Aorta (tissue), 5 donors: ENCODE measurements around the gene FEV. TPM values are rescaled to one million over a fixed set of nuclear protein-coding genes. Genes with fewer than 3 reads are reported as not detected.
A peak's percentile ranks its signal among the peaks of the same experiment; 100 is the strongest.

ENCODE experiments used
- ATAC-seq: fragments of 200-7000 bp; cut with Tn5 transposase; one replicate; pipeline ENCODE4 v1.9.1; 2022; ENCODE audit warnings: moderate library complexity; ENCODE audit not compliant: low FRiP score
- DNase-seq, 2 donors: peaks; one replicate each; pipeline ENCODE4 v3.0.0-alpha.2; 2020
- H3K27ac ChIP-seq, 2 donors: one replicate each; pipeline ENCODE4 v1.5.1; 2013; ENCODE audit warnings: low read length in 2 of 2, mild to moderate bottlenecking in 2 of 2, moderate library complexity in 2 of 2, control low read depth in 1 of 2, inconsistent platforms in 1 of 2, low read depth in 1 of 2
- H3K27me3 ChIP-seq, 2 donors: one replicate each; pipeline ENCODE4 v1.6.1; 2013; ENCODE audit warnings: control low read depth in 1 of 2, low read length in 1 of 2, mild to moderate bottlenecking in 1 of 2, moderate library complexity in 1 of 2; ENCODE audit not compliant: insufficient read depth in 2 of 2, control insufficient read depth in 1 of 2
- H3K36me3 ChIP-seq, 2 donors: one replicate each; pipeline ENCODE4 v1.6.1; 2013; ENCODE audit warnings: control low read depth in 1 of 2, low read length in 1 of 2, mild to moderate bottlenecking in 1 of 2; ENCODE audit not compliant: insufficient read depth in 2 of 2, control insufficient read depth in 1 of 2
- H3K4me1 ChIP-seq, 2 donors: one replicate each; pipeline ENCODE4 v1.6.1; 2013; ENCODE audit warnings: low read length in 2 of 2, control low read depth in 1 of 2, mild to moderate bottlenecking in 1 of 2, moderate library complexity in 1 of 2; ENCODE audit not compliant: insufficient read depth in 2 of 2, control insufficient read depth in 1 of 2
- H3K4me3 ChIP-seq, 2 donors: one replicate each; pipeline ENCODE4 v1.5.1; 2013; ENCODE audit warnings: low read length in 2 of 2, control low read depth in 1 of 2, mild to moderate bottlenecking in 1 of 2
- H3K9me3 ChIP-seq: one replicate; pipeline ENCODE4 v1.6.1; 2013; ENCODE audit warnings: mild to moderate bottlenecking, low read length; ENCODE audit not compliant: control insufficient read depth
- WGBS, 2 donors: extraction: QIAGEN DNeasy Blood & Tissue Kit; methylation state at CpG; one replicate each; pipeline ENCODE4 v1.1.7; 2013; 5-methylcytosine and 5-hydroxymethylcytosine counted together
- intact Hi-C, 2 donors: fragments of 100-400 bp; cut with DNase I; formaldehyde crosslinking; loops; one replicate each; pipeline versions ENCODE4 v1.14.2 to v1.15.0; 2022
- polyA plus RNA-seq, 2 donors: library from polyadenylated mRNA; stranded (reverse); fragments of 200-250 nt; gene quantifications; one replicate each; pipeline ENCODE4 v1.2.3, GENCODE V29; 2013
- total RNA-seq, 2 donors: library from RNA; stranded (reverse); fragmentation: NEBNext Ultra II Directional; extraction: Animal tissue kit (Norgen Biotek cat#: 25700); gene quantifications; one replicate each; pipeline ENCODE4 v1.2.1, GENCODE V29; 2021
- donor health status: healthy with polysubstance abuse.
- donor health status: Bipolar disorder and iron deficiency.
- donor health status: DM: no; HTN: no; CAD: no.
- donor health status: DM: no; HTN: no; CAD: no.
- donor health status: DM: yes; HTN: yes; CAD: no.

Gene FEV
- total and polyA plus RNA-seq, 4 donors = 1.9 TPM; not detected in 3

GRCh38 chr2:218961229-218961628, 23.8 kb downstream of the FEV start:
- intact Hi-C loops = no loop called here
- Histone ChIP-seq H3K27me3 (peaks cover 0 to 4% of the 10 kb centered on the region in 2 donors), H3K4me1 (no peaks in the 10 kb centered on the region), H3K9me3 (no peaks in the 10 kb centered on the region), H3K4me3 (no peak overlapping the region), H3K36me3 (no peaks in the 10 kb centered on the region), H3K27ac (no peak overlapping the region)
- WGBS, 2 donors = 8% methylated on average over 4 of the region's 4 CpGs
- ATAC-seq = no peak
- DNase-seq = no peak

- Histone ChIP-seq H3K27ac (no peak overlapping the region), H3K9me3 (no peaks in the 10 kb centered on the region), H3K27me3 (peaks cover 0 to 4% of the 10 kb centered on the region in 2 donors), H3K36me3 (no peaks in the 10 kb centered on the region), H3K4me3 (no peak overlapping the region), H3K4me1 (no peaks in the 10 kb centered on the region)
- DNase-seq (peak in 1 of 2 donors; percentile 54), ATAC-seq (no peak)
- intact Hi-C loops = no loop called here
- 2% methylated on average over 56 to 87 of the region's 87 CpGs for WGBS, 2 donors
Observed at GRCh38 chr2:218960309-218961165, 24.4 kb downstream of the FEV start.

GRCh38 chr2:218959761-218960308, 25.1 kb downstream of the FEV start:
- no peak overlapping the region for H3K27ac ChIP-seq
- WGBS, 2 donors = 1 to 2% methylated on average over 53 to 67 of the region's 67 CpGs
- ATAC-seq (no peak), DNase-seq (peak in 1 of 2 donors; percentile 75)
- no peaks in the 10 kb centered on the region for H3K9me3 ChIP-seq
- intact Hi-C loops = no loop called here
- no peaks in the 10 kb centered on the region for H3K36me3 ChIP-seq
- H3K27me3 ChIP-seq = peaks cover 0 to 4% of the 10 kb centered on the region in 2 donors
- no peaks in the 10 kb centered on the region for H3K4me1 ChIP-seq
- H3K4me3 ChIP-seq = peak overlapping the region; percentile 4 to 29

GRCh38 chr2:218959141-218959731, 25.7 kb downstream of the FEV start, which contains the start of gene CDK5R2:
Gene CDK5R2 (plus strand): TSS chr2:218959666. CDS start chr2:218959821, 155 bp downstream.
- H3K36me3 ChIP-seq = no peaks in the 10 kb centered on the region
- H3K9me3 ChIP-seq = no peaks in the 10 kb centered on the region
- 1 to 2% methylated on average over 26 to 37 of the region's 37 CpGs for WGBS, 2 donors
- H3K27ac ChIP-seq = no peak within 1 kb of the TSS
- intact Hi-C loops = no loop called here
- peak; percentile 76 to 83 for DNase-seq
- peak within 1 kb of the TSS; percentile 4 to 29 for H3K4me3 ChIP-seq
- peaks cover 0 to 4% of the 10 kb centered on the region in 2 donors for H3K27me3 ChIP-seq
- H3K4me1 ChIP-seq = no peaks in the 10 kb centered on the region
- ATAC-seq = peak; percentile 49

GRCh38 chr2:218958276-218958675, 26.7 kb downstream of the FEV start:
- no peaks in the 10 kb centered on the region for H3K27me3 ChIP-seq
- no peaks in the 10 kb centered on the region for H3K4me1 ChIP-seq
- intact Hi-C loops = no loop called here
- no peak overlapping the region for H3K4me3 ChIP-seq
- H3K36me3 ChIP-seq = no peaks in the 10 kb centered on the region
- 94% methylated on average over 1 of the region's 1 CpG for WGBS, 2 donors
- H3K27ac ChIP-seq = no peak overlapping the region
- no peaks in the 10 kb centered on the region for H3K9me3 ChIP-seq
- DNase-seq = no peak
- no peak for ATAC-seq

- WGBS, 2 donors = 73% methylated on average over 4 of the region's 4 CpGs
- Histone ChIP-seq H3K4me3 (no peak overlapping the region), H3K9me3 (no peaks in the 10 kb centered on the region), H3K4me1 (no peaks in the 10 kb centered on the region), H3K27me3 (no peaks in the 10 kb centered on the region), H3K36me3 (no peaks in the 10 kb centered on the region), H3K27ac (no peak overlapping the region)
- ATAC-seq = no peak
- intact Hi-C loops = no loop called here
- DNase-seq = peak in 1 of 2 donors; percentile 59
Observed at GRCh38 chr2:218957671-218958070, 27.3 kb downstream of the FEV start.

- Histone ChIP-seq H3K27me3 (no peaks in the 10 kb centered on the region), H3K9me3 (no peaks in the 10 kb centered on the region), H3K4me1 (no peaks in the 10 kb centered on the region), H3K27ac (no peak overlapping the region), H3K4me3 (no peak overlapping the region), H3K36me3 (no peaks in the 10 kb centered on the region)
- intact Hi-C loops = no loop called here
- ATAC-seq (no peak), DNase-seq (no peak)
- WGBS, 2 donors = 50 to 56% methylated on average over 1 of the region's 1 CpG
Observed at GRCh38 chr2:218956039-218956438, 28.9 kb downstream of the FEV start.

GRCh38 chr2:218954541-218955300, 30.3 kb downstream of the FEV start:
- intact Hi-C loops = no loop called here
- 69 to 74% methylated on average over 8 of the region's 8 CpGs for WGBS, 2 donors
- H3K9me3 ChIP-seq = no peaks in the 10 kb centered on the region
- no peak overlapping the region for H3K4me3 ChIP-seq
- no peaks in the 10 kb centered on the region for H3K27me3 ChIP-seq
- no peaks in the 10 kb centered on the region for H3K36me3 ChIP-seq
- H3K27ac ChIP-seq = no peak overlapping the region
- no peaks in the 10 kb centered on the region for H3K4me1 ChIP-seq
- DNase-seq = peak in 1 of 2 donors; percentile 48
- no peak for ATAC-seq
